Erythroblast (primary cell): Measurements from ENCODE around the gene C22orf23.

Source experiments
- GATA1 ChIP-seq: IDR thresholded peaks from 2 replicates; pipeline ENCODE4 v1.6.1; 2011; ENCODE audit warnings: low read depth, mild to moderate bottlenecking, control low read depth, low read length, moderate library complexity
- POLR2A ChIP-seq: IDR thresholded peaks from 2 replicates; pipeline ENCODE4 v1.6.1; 2011; ENCODE audit warnings: mild to moderate bottlenecking, low read length

DNA sequence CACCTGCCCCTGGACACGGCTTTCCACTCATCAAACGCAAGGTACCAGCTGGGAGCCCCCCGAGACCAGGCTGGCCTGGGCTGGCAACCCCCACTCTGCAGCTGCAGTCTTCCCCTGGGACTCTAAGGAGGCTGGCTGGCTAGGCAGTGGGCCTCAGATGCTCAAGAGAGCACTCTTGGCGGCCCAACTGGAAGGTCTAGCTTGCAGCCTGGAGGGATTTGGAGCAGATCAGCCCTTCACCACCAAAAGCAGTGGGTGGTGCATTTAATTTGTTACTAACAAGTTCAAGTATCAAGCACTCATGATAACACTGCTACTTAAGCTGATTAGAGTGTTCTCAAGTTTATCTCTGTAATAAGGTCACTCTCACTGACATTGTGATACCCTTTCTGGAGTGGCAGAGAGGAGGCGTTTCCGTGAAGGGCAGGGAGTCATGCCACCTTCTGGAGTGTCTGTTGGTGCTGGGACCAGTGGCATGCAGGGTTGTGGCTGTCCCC, 21.5 kb downstream of the C22orf23 start:
- TF ChIP-seq POLR2A (no peak), GATA1 (no peak)
